Epithelial cell of esophagus (primary cell): ENCODE measurements around the gene ZNF324B.

Source experiments
- DNase-seq: peaks from one replicate; pipeline ENCODE4 v3.0.0; 2010; ENCODE audit warnings: low read depth
- H3K4me3 ChIP-seq: 2 replicates; pipeline ENCODE4 v1.5.1; 2011; ENCODE audit warnings: mild to moderate bottlenecking, low read length, control low read depth
- CTCF ChIP-seq: IDR thresholded peaks from 2 replicates; pipeline ENCODE4 v1.5.1; 2011; ENCODE audit warnings: low read depth, mild to moderate bottlenecking, low read length, control low read depth, inconsistent platforms; ENCODE audit not compliant: insufficient read depth; ENCODE audit errors: missing control alignments

ZNF324B gene

GRCh38 chr19:58477130-58477529 lies 25.7 kb downstream of the ZNF324B start:
- no peak for DNase-seq
- H3K4me3 ChIP-seq = no peak overlapping the region
- TF ChIP-seq CTCF = no peak

- H3K4me3 ChIP-seq = no peak overlapping the region
- no peak for TF ChIP-seq CTCF
- no peak for DNase-seq
Measured at GRCh38 chr19:58477871-58478270, 26.4 kb downstream of the ZNF324B start.

GRCh38 chr19:58479303-58479702 lies 27.9 kb downstream of the ZNF324B start:
- no peak overlapping the region for H3K4me3 ChIP-seq
- no peak for TF ChIP-seq CTCF
- DNase-seq = no peak

- H3K4me3 ChIP-seq = no peak overlapping the region
- DNase-seq = no peak
- TF ChIP-seq CTCF = no peak
Measured at GRCh38 chr19:58479736-58480480, 28.5 kb downstream of the ZNF324B start.

GRCh38 chr19:58480481-58480830 lies 29.0 kb downstream of the ZNF324B start:
- no peak overlapping the region for H3K4me3 ChIP-seq
- no peak for DNase-seq
- TF ChIP-seq CTCF = no peak

GRCh38 chr19:58480831-58481230 lies 29.4 kb downstream of the ZNF324B start:
- TF ChIP-seq CTCF = no peak
- no peak for DNase-seq
- no peak overlapping the region for H3K4me3 ChIP-seq

- no peak overlapping the region for H3K4me3 ChIP-seq
- TF ChIP-seq CTCF = no peak
- DNase-seq = no peak
Measured at GRCh38 chr19:58482372-58482771, 30.9 kb downstream of the ZNF324B start.
